HG03039 (cell line): ENCODE results near the gene RC3H1.

Experiments
- ATAC-seq: cut with Tn5 transposase; IDR thresholded peaks from one replicate; pipeline ENCODE4 v1.9.1; 2021; ENCODE audit warnings: mild to moderate bottlenecking, moderate library complexity; ENCODE audit not compliant: unreplicated experiment

The RC3H1 gene

GRCh38 chr1:173893611-173894010, 128.5 kb downstream of the RC3H1 start:
- ATAC-seq = no peak

DNA sequence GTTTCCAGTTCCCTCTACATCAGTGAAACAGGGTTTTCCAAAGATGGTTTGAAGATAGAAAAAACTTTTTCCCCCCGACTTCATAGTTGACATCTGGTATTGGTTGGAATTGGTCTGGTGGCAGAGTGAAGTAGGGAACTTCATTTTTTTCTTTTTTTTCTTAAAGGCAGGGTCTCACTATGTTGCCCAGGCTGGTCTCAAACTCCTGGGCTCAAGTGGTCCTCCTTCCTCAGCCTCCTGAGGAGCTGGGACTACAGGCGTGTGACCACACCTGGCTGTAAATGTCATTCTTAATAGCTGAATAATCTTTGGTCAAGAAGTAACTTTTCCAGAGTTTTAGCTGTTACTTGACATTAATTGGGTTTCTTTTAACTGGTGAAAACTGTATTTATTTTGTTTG, 132.3 kb downstream of the RC3H1 start:
- ATAC-seq = no peak

GRCh38 chr1:173888749-173889148, 133.4 kb downstream of the RC3H1 start:
- no peak for ATAC-seq

DNA sequence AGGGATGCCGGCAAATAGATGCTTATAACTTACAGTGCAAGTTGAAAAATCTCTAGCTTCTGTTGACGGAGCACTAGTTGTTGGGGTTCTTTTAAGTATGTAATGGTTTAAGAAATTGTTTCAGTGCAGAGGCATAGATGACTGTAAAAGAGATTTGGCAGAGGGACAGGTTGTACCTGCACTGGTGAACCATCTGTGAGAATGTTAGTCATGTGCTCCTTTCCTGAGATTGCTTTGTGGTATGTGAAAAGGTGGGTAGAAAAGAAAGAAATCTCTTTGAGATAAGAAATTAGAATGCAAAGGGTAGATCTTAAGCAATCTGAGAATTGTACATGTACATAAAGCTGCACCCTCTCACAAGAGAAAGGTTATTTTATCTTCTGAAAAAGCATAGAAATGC, 134.5 kb downstream of the RC3H1 start:
- ATAC-seq = no peak

- no peak for ATAC-seq
These were observed 135.2 kb downstream of the RC3H1 start for GRCh38 chr1:173886746-173887611.

GRCh38 chr1:173884701-173885100, 137.5 kb downstream of the RC3H1 start:
- no peak for ATAC-seq
